Astrocyte of the cerebellum (primary cell): ENCODE data around the gene ACTN2.
A peak's percentile ranks its signal among the peaks of the same experiment; 100 is the strongest.

Source experiments
- DNase-seq: peaks from one replicate; pipeline ENCODE4 v3.0.0-alpha.2; 2011; ENCODE audit warnings: low read depth
- H3K4me3 ChIP-seq: 2 replicates; pipeline ENCODE4 v1.5.1; 2011; ENCODE audit warnings: mild to moderate bottlenecking, low read depth, low read length, moderate library complexity
- CTCF ChIP-seq: IDR thresholded peaks from 2 replicates; pipeline ENCODE4 v1.5.1; 2012; ENCODE audit warnings: low read length, low read depth, moderate library complexity, mild to moderate bottlenecking; ENCODE audit errors: missing control alignments
- in situ Hi-C: cut with HindIII; loops from 2 replicates; pipeline ENCODE4 v1.10.0; 2017; ENCODE audit warnings: low sequenced_read_pairs

ACTN2 gene

DNA sequence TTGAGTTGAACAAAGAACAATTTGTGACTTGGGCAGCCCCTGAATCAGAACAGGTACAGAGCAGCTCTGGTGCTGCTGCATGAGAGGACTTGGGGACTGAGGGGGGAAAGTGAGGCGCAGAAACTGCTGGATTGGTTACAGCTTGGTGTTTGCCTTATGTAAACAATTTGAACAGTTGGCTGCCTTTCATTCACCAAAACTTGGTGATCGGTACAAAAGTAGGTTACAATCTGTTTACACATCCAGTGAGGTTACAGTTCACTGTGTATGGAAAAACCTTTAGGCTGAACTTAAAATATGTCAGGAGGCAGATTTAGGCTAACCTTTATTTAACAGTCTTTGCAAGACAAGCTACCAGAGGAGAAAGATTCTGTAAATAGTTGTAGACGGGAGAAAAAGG lies 80.2 kb downstream of the ACTN2 start:
- in situ Hi-C loops, result no loop called here
- no peak for TF ChIP-seq CTCF

DNA sequence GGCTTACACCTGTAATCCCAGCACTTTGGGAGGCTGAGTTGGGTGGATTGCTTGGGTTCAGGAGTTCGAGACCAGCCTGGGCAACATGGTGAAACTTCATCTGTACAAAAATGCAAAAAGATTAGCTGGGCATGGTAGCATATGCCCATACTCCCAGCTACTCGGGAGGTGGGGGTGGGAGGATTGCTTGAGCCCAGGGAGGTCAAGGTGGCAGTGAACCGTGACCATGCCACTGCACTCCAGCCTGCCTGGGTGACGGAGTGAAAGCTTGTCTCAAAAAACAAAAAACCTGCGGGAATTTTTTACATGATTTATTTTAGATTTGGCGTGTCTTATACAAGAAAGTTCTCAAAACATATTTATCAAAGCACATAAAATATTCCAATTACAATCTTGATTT lies 81.0 kb downstream of the ACTN2 start:
- TF ChIP-seq CTCF, result no peak
- DNase-seq, result no peak
- no peak overlapping the region for H3K4me3 ChIP-seq
- in situ Hi-C loops, result no loop called here

More for the DNA sequence above, 80.2 kb downstream of the ACTN2 start:
- no peak overlapping the region for H3K4me3 ChIP-seq
- DNase-seq, result no peak

DNA sequence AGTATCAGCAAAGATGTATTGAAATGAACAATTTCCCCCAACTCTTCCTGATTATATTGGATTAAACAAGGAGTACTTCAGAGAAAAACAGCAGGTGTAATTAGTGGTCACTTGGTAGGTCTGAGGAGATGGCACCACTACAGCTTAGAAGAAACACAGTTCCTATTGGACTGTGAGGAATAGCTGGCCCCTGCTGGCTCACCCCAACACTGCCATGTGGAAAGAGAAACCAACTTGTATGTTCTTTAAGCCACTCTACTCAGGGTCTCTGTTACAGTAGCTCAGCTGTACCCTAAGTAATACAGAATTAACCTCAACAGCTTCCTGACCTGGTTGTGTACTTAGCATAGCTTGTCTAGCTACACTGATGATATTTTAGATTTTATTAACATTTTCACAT lies 82.3 kb downstream of the ACTN2 start:
- no peak for DNase-seq
- in situ Hi-C loops, result no loop called here
- H3K4me3 ChIP-seq, result no peak overlapping the region
- no peak for TF ChIP-seq CTCF

DNA sequence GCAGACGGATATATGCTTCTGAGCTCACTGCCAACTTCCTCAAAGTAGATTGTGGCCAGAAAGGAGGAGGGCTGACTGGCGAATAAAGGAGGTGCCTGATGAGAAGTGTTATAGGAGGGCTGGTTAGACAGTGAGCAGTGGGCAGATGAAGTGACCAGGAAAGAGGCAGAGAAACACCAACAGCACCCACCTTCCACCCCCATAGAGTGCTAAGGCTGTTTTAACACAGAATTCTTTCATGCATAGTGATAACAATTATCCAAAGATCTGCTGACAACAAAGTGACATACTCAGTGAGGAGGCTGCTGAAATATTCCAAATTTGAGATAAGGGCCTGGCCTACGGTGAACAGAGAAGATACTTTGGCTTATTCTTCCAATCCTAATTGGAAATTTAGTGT lies 87.6 kb downstream of the ACTN2 start:
- H3K4me3 ChIP-seq, result no peak overlapping the region
- DNase-seq, result no peak
- no peak for TF ChIP-seq CTCF
- in situ Hi-C loops, result no loop called here

- peak; percentile 41 for TF ChIP-seq CTCF
- no peak overlapping the region for H3K4me3 ChIP-seq
- no peak for DNase-seq
- in situ Hi-C loops, result no loop called here
Measured at GRCh38 chr1:236774926-236775325, 88.6 kb downstream of the ACTN2 start.

GRCh38 chr1:236779312-236779711 lies 93.0 kb downstream of the ACTN2 start:
- TF ChIP-seq CTCF, result no peak
- in situ Hi-C loops, result no loop called here
- H3K4me3 ChIP-seq, result no peak overlapping the region
- DNase-seq, result no peak

GRCh38 chr1:236785477-236785876 lies 99.2 kb downstream of the ACTN2 start:
- no peak for DNase-seq
- TF ChIP-seq CTCF, result no peak
- in situ Hi-C loops, result no loop called here
- no peak overlapping the region for H3K4me3 ChIP-seq
